Body of pancreas (tissue), 4 donors: ENCODE data around the gene CDH4. TPM values are rescaled to one million over a fixed set of nuclear protein-coding genes. Genes with fewer than 3 reads are reported as not detected.

ENCODE experiments used
- ATAC-seq: fragments of 150-250 bp; one replicate; pipeline ENCODE4 v1.9.1; 2016
- DNase-seq, 4 donors: peaks; one replicate each; pipeline ENCODE4 v3.0.0-alpha.2; 2019
- H3K27ac ChIP-seq, 4 donors: fragments of 200-600 bp; sonication (generic); 1 replicate in 3 of 4; 2 replicates in 1 of 4; pipeline versions ENCODE4 v1.5.1 to v1.6.1; 2016 to 2019; ENCODE audit warnings: mild to moderate bottlenecking in 1 of 4, mixed read lengths in 1 of 4, moderate library complexity in 1 of 4
- H3K27me3 ChIP-seq, 2 donors: fragments of 200-600 bp; sonication (generic); one replicate each; pipeline ENCODE4 v1.6.0; 2016; ENCODE audit warnings: mild to moderate bottlenecking in 1 of 2
- H3K36me3 ChIP-seq, 2 donors: fragments of 200-600 bp; sonication (generic); replicated peaks in 1 of 2; 2 replicates each; pipeline ENCODE4 v1.5.1; 2016; ENCODE audit warnings: low read depth in 2 of 2; ENCODE audit not compliant: insufficient read depth in 1 of 2
- H3K4me1 ChIP-seq: fragments of 200-600 bp; sonication (generic); one replicate; pipeline ENCODE4 v1.6.0; 2016
- H3K4me3 ChIP-seq, 2 donors: fragments of 200-600 bp; sonication (generic); 1 replicate in 1 of 2; 2 replicates in 1 of 2; pipeline ENCODE4 v1.5.1; 2016 to 2019
- H3K9me3 ChIP-seq, 3 donors: fragments of 200-600 bp; sonication (generic); 1 replicate in 2 of 3; 2 replicates in 1 of 3; pipeline ENCODE4 v1.5.1; 2016
- CTCF ChIP-seq, 7 experiments: fragments of 450-650 bp in 4 of 7; fragments of 200-600 bp in 3 of 7; sonication (generic) in 3 of 7; IDR thresholded peaks; one replicate each; pipeline ENCODE4 v1.5.1; 2016 to 2019; ENCODE audit warnings: antibody characterized with exemption in 7 of 7
- POLR2A ChIP-seq, 3 donors: fragments of 450-650 bp; IDR thresholded peaks; one replicate each; pipeline ENCODE4 v1.6.1; 2016; ENCODE audit warnings: antibody characterized with exemption in 3 of 3, mild to moderate bottlenecking in 2 of 3
- WGBS, 2 donors: methylation state at CpG; one replicate each; pipeline ENCODE4 v1.1.5; 2017; 5-methylcytosine and 5-hydroxymethylcytosine counted together
- intact Hi-C: fragments of 100-400 bp; cut with DNase I; formaldehyde crosslinking; loops from one replicate; pipeline ENCODE4 v1.15.1; 2023
- total RNA-seq, 2 donors: library from RNA; depleted of rRNA; stranded (reverse); fragments of >200 nt; gene quantifications; one replicate each; pipeline ENCODE4 v1.1.0, GENCODE V29; 2016

The CDH4 gene
- total RNA-seq, 2 donors from 2014 or later, result 0.33 to 0.52 TPM

GRCh38 chr20:61615806-61616205, 363.7 kb downstream of the CDH4 start:
- Histone ChIP-seq H3K27ac (no peak overlapping the region), H3K4me3 (no peak overlapping the region), H3K4me1 (peaks cover 10% of the 10 kb centered on the region), H3K36me3 (no peaks in the 10 kb centered on the region), H3K9me3 (peaks cover 0 to 9% (median 0%) of the 10 kb centered on the region in 3 donors), H3K27me3 (no peaks in the 10 kb centered on the region)
- intact Hi-C loops, result no loop called here
- DNase-seq (no peak), ATAC-seq (no peak)
- 90 to 95% methylated on average over 7 to 12 of the region's 15 CpGs for WGBS, 2 donors
- no peak for TF ChIP-seq POLR2A (IDR thresholded peaks at IDR 0.05)

GRCh38 chr20:61619751-61620150, 367.7 kb downstream of the CDH4 start:
- Histone ChIP-seq H3K4me3 (no peak overlapping the region), H3K9me3 (no peaks in the 10 kb centered on the region), H3K4me1 (peaks cover 7% of the 10 kb centered on the region), H3K36me3 (no peaks in the 10 kb centered on the region), H3K27ac (no peak overlapping the region), H3K27me3 (no peaks in the 10 kb centered on the region)
- WGBS, 2 donors, result 84 to 91% methylated on average over 9 to 10 of the region's 10 CpGs
- no peak for DNase-seq
- intact Hi-C loops, result no loop called here
- no peak for TF ChIP-seq CTCF (IDR thresholded peaks at IDR 0.05)
- TF ChIP-seq POLR2A (IDR thresholded peaks at IDR 0.05), result no peak
- ATAC-seq, result no peak

- Histone ChIP-seq H3K27ac (no peak overlapping the region), H3K36me3 (no peaks in the 10 kb centered on the region), H3K9me3 (no peaks in the 10 kb centered on the region), H3K27me3 (no peaks in the 10 kb centered on the region), H3K4me1 (peaks cover 7% of the 10 kb centered on the region), H3K4me3 (no peak overlapping the region)
- DNase-seq (no peak), ATAC-seq (no peak)
- TF ChIP-seq POLR2A (IDR thresholded peaks at IDR 0.05) (no peak), CTCF (IDR thresholded peaks at IDR 0.05) (no peak)
- WGBS, 2 donors, result 0% methylated on average over 1 of the region's 1 CpG
- intact Hi-C loops, result no loop called here
Measured at GRCh38 chr20:61620174-61620573, 368.1 kb downstream of the CDH4 start.

- 18 to 30% methylated on average over 19 of the region's 19 CpGs for WGBS, 2 donors
- no peak for DNase-seq
- intact Hi-C loops, result no loop called here
Measured at GRCh38 chr20:61621035-61621730, 369.1 kb downstream of the CDH4 start.

GRCh38 chr20:61621852-61622251, 369.8 kb downstream of the CDH4 start:
- intact Hi-C loops, result no loop called here

More at GRCh38 chr20:61621035-61621730, 369.1 kb downstream of the CDH4 start:
- peaks cover 7% of the 10 kb centered on the region for H3K4me1 ChIP-seq
- ATAC-seq, result no peak
- no peaks in the 10 kb centered on the region for H3K36me3 ChIP-seq
- no peak overlapping the region for H3K4me3 ChIP-seq
- no peaks in the 10 kb centered on the region for H3K27me3 ChIP-seq
- TF ChIP-seq POLR2A (IDR thresholded peaks at IDR 0.05) (no peak), CTCF (IDR thresholded peaks at IDR 0.05) (no peak)
- no peaks in the 10 kb centered on the region for H3K9me3 ChIP-seq
- H3K27ac ChIP-seq, result no peak overlapping the region

More at GRCh38 chr20:61621852-61622251, 369.8 kb downstream of the CDH4 start:
- Histone ChIP-seq H3K4me3 (no peak overlapping the region), H3K27ac (no peak overlapping the region), H3K4me1 (peaks cover 7% of the 10 kb centered on the region), H3K27me3 (no peaks in the 10 kb centered on the region), H3K36me3 (no peaks in the 10 kb centered on the region), H3K9me3 (no peaks in the 10 kb centered on the region)
- 39 to 63% methylated on average over 10 of the region's 10 CpGs for WGBS, 2 donors
- ATAC-seq (no peak), DNase-seq (no peak)
- TF ChIP-seq CTCF (IDR thresholded peaks at IDR 0.05) (no peak), POLR2A (IDR thresholded peaks at IDR 0.05) (no peak)
